HG02973 (cell line): Measurements from ENCODE around the gene CACNA1G.

Source experiments
- ATAC-seq: cut with Tn5 transposase; IDR thresholded peaks from one replicate; pipeline ENCODE4 v1.9.1; 2021; ENCODE audit warnings: moderate library complexity; ENCODE audit not compliant: unreplicated experiment

CACNA1G gene

DNA sequence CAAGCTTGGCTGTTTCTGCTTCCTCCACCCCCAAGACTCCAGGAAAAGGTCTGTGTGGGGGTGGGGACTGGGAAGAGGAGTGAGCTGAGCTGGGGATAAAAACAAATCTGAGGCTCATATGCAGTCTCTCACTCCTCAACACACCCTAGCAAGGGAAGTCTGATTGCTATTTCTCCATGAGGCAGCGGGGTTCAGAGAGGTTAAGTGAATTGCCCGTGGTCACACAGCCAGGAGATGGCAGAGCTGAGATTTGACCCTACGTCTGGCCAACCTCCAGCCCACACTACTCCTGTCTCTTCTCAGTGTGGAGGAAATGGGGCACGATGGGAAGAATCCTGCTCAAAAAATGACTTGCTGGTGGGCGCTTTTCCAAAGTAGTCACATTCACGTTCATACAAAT is 69.4 kb downstream of the CACNA1G start:
- ATAC-seq: no peak

DNA sequence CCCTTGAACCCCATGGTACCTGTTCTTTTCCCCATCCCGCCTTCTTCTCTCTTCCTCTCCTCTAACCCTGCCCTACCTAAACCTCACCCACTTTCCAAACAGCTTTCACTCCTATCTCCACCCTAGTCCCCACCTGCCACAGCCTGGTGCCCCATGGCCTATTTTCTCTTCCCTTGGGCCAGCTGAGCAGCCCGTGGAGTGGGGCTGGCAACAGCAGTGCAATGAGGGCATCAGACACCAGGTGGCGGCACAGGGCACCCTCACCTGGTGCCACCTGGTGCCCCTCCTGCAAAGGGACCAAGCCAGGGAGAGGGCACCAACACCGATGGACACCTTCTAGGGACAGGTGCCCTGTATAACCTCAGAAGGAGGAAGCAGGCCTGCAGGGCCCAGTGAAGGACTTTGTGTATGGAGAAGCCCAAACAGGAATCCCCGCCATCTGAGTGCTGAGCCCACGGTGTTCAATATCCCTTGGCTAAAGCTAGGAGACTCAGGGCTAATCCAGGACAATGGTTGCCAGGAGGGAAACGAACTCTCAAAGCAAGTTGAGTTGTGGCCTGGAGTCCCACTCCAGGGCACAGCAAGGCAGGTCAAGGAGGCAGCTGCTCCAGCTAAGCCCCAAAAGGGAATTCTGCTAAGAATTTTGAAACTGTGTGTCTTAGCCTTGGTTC is 70.1 kb downstream of the CACNA1G start:
- no peak for ATAC-seq

DNA sequence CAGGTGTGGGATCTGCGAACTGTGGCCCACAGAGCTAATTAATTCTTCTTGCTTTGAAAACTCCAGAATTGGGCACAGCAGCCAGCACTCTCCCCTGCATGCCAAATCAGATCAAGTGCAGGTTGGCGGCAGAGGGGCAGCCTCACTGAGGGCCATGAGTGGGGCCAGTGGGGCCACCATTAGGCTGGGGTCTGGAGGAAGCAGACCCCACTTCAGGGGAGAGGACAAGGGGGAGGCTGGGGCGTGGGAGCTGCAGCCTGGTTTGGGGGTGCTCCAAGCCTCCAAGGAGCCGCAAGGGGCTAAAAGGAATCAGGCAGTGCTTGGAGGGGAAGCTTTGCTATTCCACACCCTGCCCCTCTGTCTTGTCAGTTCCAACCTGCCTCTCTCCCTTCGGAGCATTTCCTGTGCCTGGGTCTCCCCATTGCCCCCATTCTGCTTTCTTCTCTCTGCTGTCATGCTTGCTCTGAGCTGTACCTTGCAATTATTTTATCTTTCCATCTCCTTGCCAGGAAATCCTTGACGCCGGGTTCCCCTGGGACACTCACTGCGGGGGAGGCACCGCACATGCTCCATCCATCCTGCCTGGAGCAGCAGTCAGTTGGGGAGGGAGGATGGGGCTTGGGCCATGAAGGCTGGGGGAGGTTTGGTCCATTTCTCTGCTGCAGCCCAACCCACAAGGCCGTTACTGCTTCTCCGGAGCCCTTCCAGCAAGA is 70.8 kb downstream of the CACNA1G start:
- no peak for ATAC-seq

DNA sequence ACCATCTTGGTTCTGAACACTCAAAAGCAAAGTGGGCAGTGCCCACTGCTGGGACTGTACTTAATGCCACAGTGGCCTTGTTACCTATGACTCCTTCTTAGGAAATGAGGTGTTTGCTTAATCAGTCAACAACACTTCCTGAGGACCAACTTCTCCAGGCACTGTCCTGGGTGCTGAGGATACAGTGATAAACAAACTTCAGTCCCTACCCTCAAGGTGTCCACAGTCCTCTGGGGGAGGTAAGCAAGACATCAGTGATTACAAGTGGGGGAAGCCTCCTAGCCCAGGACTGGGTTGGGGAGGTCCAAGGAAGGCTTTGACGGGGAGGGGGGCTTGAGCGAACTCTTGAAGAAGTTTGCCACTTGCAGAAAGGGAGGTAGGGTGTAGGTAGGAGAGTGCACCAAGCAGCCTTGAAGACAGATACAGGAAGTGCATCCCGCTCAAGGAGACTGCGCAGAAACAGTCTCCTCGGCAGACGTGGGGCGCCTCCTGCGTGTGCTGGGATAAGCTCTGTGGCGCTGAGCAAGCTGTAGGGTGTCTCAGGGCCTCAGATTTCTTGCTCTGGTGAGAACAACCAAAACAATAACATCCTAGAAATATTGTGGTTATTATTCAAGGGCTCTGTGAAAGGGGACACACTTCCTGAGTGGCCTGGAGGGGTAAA is 71.5 kb downstream of the CACNA1G start:
- ATAC-seq: no peak

DNA sequence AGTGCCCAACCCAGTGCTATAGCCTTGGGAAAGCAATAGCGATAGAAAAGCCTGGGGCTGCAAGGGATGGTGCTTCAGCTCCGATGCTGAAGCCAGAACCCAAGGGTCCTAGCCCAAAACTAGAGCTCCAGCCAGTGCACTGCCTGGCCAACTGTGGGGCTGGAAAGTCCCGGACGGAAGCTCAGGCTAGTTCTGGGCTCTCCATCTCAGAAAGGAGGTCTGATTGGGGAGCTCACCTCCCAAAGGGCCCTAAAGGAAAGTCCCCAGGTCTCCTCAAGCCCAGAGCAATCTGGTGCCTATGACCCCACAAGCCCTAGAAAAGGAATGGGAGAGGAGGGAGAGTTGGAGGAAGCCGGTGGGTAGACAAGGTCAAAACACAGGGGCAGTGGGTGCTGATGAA is 72.1 kb downstream of the CACNA1G start:
- no peak for ATAC-seq

DNA sequence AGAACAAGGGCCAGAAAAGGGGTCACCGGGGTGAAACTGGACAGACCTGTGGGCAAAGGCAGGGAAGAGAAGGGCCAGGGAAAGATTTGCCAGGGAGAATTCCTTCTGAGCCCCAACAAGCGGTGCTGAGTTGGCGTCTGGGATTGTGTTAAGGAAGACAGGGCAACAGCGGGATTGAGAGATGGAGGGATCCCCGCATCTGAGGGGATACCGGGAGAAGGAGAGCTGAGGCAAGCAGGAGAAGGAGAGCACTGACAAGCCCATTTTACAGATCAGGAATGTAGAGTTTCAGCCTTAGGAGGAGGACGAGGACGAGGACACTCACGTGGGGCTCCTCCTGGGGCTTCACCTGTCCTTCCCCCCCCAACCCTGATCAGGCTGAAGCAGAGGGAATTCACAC is 73.2 kb downstream of the CACNA1G start:
- ATAC-seq: no peak

DNA sequence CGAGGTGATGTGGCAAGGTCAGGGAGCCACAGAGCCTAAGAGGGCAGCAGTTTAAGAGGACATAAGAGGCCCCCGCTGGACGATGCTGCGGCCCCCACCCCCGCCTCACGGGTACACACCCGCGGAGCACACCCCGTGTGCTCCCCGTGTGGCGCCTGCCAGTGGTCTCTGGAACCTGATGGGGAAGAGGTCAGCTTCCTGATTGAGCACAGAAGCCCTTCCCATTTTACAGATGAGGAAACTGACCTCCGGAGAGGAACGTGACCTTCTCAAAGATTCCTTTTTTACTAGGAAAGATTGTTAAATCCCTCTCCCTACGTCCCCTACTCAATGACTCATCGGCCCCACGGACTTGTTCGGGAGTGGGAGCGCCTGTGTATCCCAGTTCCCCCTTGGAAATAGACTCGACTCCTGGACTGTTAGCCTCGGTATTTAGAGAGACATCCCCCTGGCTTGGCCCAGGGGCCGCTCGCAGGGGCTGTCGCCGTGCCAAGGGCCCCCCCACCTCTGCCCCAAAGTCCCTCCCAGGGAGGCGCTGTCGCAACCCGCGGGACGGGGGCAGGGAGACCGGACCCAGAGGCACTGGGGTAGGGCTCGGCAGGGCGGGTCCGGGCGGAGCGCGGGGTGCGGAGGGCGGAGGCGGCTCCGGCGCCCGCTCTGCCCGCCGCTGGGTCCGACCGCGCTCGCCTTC is 73.9 kb downstream of the CACNA1G start, which contains the start of gene ABCC3:
ABCC3 (plus strand) TSS at position 658 of the 691 bp plus-strand sequence. CDS start 56 bp downstream, outside the sequence.
- ATAC-seq: no peak

DNA sequence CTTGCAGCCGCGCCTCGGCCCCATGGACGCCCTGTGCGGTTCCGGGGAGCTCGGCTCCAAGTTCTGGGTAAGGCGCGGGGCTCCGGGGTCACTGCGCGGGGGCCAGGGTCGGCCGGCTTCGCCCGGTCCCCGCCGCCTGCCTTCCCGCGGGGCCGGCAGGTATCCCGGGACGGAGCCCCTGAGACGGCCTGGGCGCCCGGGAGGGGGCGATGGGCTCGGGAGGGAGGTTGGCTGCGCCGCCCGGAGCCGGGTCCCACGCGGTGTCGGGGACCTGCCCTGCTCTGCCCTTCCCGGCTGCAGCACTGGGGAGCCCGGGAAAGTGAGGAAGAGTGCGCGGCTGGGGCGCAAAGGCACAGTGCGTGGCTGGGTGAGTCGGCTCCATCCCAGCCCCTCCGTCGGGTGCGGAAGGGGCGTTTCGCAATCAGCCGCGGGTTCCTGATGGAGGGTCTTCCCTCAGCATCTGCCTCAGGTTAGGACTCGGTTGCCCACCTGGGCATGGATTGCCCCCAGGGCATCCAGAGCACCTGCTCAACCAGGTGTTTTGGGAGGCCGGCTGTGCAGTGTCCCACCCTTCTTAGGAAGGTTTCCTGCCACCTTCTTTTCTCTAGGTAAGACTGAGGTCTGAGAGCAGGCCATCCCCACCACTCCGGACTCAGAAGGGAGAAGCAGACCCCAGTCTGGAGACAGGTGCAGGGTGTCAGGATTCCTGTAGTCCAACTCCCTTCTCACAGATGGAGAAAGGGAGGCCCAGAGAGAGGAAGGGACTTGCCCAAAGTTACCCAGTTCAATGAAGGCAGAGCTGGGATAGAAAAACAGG is 74.6 kb downstream of the CACNA1G start:
- no peak for ATAC-seq

DNA sequence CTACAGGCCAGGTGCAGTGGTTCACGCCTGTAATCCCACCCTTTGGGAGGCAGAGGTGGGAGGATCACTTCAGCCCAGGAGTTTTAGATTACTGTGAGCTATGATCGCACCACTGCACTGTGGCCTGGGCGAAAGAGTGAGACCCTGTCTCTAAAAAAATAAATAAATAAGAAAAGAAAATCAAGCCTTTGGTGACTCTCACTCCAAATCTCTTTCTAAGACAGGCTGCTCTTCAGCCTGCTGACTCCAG is 75.1 kb downstream of the CACNA1G start:
- ATAC-seq: no peak

DNA sequence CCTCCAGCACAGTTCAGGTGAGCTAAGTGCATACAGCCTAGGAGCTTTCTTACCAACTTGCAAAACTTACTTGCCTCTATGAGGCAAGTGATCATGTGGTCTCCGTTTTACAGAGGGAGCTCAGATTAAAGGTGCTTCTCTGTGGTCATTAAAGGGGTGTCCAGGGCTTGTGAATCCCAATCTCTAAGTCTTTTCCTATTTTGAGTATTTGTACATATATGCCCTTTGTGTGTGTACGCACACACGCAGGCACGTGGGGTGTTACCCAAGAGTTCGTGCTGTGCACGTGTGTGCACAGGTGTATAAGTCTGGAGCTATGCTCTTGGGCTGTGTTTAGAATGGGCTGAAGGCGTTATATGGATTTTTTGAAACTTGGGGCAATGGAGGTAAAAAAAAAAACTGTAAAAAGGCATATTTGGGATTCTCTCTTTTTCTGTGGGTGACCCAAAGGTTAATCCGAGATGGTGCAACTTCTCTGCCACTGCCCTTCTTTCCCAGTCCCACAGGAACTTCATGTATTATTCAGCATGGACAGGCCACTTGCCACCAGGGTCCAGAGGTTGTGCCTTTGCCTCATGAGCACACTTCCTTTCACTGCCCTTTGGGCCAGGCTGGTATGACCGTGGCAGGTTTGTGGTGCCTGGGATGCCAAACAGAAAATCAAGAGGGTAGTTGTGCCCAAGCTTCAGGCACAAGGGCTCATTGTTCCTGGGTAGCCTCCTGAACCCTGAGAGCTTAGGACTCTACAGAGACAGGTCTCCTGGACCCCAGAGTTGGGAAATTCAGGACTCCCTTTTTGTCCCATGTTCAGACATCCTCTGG is 75.7 kb downstream of the CACNA1G start:
- no peak for ATAC-seq

DNA sequence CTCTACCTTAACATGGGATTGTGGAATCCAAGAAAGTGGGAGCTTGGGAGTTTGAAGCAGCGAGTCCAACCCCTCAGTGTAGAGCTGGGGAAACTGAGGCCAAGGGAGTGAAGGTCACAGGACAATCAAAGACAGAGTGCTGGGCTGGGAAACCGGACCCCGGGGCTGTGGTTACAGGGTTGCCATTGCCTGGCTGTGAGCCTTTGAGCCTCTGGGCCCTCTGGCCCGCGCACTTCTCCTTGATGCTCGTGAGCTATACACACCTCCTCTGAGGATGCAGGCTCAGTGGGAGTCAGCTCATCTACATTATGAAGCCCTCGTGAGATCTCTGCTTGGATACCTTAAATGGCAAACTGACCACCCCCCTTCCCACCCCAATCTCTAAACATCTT is 76.3 kb downstream of the CACNA1G start:
- no peak for ATAC-seq

DNA sequence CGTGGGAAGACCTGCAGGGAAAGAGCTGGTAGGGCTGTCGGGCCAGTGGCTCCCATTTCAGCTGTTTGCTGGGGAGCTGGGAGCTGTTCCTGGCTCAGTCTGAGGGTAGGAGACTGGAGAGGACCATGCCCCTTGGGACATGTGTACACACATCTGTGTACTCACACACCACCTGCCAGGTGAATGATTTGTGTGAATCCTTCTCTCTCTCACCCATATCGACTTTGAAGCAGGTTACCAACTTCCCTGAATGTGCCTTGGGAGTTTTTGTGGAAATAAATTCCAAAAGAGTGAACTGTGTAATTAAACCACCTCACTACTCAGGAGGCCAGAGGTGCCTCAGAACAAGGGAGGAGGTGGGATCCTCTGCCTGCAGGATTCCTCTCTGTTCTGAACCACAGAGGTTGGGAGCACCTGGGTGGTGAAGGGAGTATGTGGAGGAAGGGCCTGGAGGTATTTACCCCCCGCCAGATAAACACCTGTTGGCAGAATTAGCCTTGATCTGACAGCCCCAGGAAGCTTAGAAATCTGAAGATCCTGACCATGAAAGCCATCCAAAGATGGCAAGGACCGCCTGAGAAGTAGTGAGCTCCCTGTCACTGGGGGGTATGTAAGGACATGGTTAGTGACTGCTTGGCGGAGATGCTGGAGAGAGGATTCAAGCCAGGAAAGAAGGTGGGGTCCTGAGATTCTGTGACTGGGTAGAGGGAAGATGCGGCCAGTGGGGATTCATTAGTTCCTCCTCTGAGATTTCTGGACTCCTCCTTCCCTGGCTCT is 77.5 kb downstream of the CACNA1G start:
- no peak for ATAC-seq

DNA sequence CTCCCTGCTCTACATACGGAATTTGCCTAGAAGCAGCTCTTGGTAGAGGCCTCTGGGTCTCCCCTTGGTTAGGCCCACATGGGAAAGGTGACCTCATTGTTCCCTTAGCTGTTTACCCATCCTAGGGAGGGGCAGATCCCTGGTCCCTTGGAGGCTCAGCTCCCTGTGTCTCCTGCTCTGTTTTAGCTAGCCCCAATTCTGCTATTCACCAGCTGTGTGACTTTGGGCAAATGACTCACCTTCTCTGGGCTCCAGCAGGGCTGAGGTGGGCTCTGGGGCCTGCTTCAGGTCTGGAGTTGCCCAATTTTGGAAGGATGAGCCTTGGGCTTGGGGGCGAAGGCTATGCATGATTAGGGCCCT is 78.1 kb downstream of the CACNA1G start:
- ATAC-seq: no peak

DNA sequence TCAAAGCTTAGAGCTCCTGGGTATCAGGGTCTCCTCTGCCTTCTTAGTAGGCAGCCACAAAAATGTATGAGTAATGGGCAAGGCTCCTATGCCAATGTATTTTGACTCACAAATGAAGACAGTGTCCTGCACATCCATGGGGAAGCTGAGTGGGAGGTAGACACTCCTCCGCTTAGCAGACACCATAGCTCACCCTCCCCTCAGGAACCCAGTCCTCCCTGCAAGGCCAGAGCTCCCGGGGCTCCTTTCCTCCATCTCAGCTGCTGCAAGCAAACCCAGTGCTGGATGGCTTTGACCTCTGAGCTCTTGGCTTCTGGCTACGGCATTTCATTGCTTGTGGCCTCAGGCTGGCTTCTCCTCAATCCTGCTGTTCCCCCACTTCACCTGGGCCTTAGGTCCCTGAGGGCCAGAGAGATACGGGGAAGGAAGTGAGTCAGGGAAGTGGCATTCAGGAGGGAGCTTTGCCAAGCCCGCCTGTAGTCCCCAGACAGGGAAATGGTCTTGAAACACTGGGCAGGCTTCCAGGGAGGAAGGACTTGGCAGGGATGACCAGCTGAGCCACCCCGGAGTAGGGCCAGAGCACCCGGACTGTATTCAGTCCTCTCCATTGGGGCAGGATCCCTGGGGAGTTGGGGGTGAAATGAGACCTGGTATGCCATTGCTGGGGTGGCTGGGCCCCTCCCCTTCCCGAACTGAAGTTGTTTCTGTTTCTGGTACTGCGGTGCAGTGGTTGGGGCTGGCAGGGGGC is 78.6 kb downstream of the CACNA1G start:
- ATAC-seq: no peak

DNA sequence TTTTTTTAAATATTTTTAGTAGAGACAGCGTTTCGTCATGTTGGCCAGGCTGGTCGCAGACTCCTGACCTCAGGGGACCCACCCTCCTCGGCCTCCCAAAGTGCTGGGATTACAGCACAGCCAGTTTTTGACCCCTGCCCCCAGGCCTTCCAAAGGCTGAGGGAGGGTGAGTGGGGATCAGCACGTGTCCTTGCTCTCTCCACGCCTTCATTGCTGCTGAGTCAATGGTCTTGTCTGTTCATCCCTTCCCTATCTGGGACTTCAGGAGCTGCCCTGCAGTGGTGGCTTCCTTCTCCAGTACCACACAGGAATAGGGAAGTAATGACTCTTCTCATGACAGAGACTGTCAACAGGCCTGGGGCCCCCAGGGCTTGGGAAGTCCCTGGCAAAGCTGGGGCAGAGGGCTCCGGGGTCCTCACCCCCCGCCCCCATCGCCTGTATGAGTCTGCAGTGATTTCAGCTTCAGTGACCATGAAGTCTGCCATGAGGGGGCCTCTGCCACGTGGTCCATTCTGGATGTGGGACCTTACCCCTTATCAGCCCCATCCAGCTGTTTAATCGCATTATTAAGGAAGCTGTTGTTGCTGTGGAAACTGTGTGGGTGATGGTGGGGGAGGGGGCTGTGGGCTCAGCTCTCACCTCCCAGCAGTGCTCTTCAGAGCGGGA is 80.3 kb downstream of the CACNA1G start:
- ATAC-seq: no peak

DNA sequence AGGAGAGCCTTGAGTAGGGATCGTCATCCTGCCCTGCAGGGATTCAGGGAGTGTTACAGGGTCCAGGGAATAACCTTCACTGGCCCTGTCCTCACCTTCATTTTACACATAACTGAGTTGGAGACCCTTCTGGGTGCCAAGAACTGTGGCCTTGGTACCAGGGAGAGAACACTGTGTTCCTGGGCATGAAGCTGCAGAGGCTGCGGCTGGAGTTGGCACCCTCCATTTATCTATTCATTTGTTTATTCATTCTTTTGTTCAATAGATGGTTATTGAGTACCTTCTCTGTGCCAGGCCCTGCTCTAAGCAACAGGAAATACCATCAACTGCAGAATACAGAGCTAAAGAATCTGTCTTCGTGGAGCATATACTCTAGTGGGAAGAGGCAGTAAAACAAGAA is 80.8 kb downstream of the CACNA1G start:
- no peak for ATAC-seq

DNA sequence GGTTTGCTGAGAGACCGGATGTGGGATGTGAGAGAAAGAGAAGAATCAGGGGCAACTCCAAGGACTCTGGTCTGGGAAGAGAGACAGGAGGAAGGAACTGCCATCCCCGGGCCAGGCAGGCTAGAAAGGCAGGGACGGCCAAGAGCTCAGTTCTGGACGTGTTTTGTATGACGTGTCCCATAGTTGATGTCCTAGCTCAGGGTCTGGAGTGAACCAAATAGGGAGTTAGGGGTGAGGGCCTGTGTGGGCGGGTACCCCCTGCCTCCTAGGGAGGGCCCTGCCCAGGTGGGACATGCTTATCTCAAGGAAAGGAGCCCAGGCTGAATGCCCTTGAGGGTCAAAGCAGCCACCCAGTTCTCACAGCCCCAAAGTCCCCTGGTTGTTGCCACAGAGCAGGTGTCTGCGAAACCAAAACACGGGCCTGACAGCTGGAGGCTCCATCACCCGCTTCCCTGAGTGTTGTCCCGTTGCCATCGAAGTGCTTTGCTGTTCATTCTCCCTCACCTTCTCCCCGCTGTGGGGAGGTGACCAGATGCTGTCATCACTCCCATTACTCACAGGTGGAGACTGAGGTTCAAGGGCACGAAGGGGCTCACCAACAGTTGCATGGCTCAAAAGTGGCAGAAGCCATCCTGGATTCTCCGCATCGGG is 81.7 kb downstream of the CACNA1G start:
- ATAC-seq: no peak
